Kidney epithelial cell (primary cell): Measurements from ENCODE around the gene SKIDA1. TPM values are rescaled to one million over a fixed set of nuclear protein-coding genes. Genes with fewer than 3 reads are reported as not detected.

Experiments used
- DNase-seq: peaks from one replicate; pipeline ENCODE4 v3.0.0-alpha.2; 2010; ENCODE audit warnings: low read depth
- H3K27me3 ChIP-seq: 2 replicates; pipeline ENCODE4 v1.6.0; 2011; ENCODE audit warnings: low read length; ENCODE audit not compliant: control insufficient read depth, insufficient read depth
- H3K36me3 ChIP-seq: 2 replicates; pipeline ENCODE4 v1.5.1; 2011; ENCODE audit warnings: low read length; ENCODE audit not compliant: control insufficient read depth, insufficient read depth
- H3K4me3 ChIP-seq: 2 replicates; pipeline ENCODE4 v1.5.1; 2011; ENCODE audit warnings: low read depth, mild to moderate bottlenecking, control low read depth, low read length
- CTCF ChIP-seq: IDR thresholded peaks from 2 replicates; pipeline ENCODE4 v1.5.1; 2011; ENCODE audit warnings: mild to moderate bottlenecking, moderate library complexity, low read length, control low read depth, inconsistent platforms; ENCODE audit not compliant: insufficient read depth, poor library complexity, severe bottlenecking
- total RNA-seq: library from RNA; depleted of rRNA; stranded (reverse); fragments of >200 nt; gene quantifications from 2 replicates; pipeline ENCODE4 v1.2.3, GENCODE V29; 2015

The SKIDA1 gene
- total RNA-seq, 1 donor from 2014 or later, result 1.5 TPM

DNA sequence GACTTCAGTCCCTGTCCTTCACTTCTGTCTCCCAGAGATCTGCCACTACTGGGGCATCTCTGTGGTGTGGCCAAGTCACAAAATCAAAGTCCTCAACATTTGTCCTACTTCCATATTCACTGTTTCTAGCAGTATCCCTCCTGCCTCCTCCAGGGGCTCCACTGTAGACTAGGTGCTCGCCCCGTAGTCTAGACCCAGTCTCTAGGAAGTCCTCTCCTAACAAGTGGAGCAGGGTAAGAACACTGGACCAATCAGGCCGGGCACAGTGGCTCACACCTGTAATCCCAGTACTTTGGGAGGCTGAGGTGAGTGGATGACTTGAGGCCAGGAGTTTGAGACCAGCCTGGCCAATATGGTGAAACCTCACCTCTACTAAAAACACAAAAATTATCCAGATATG lies 57.4 kb downstream of the SKIDA1 start:
- Histone ChIP-seq H3K4me3 (no peak overlapping the region), H3K27me3 (no peaks in the 10 kb centered on the region), H3K36me3 (no peaks in the 10 kb centered on the region)
- no peak for DNase-seq
- TF ChIP-seq CTCF, result no peak

GRCh38 chr10:21467633-21468032 lies 57.8 kb downstream of the SKIDA1 start:
- DNase-seq, result no peak
- Histone ChIP-seq H3K27me3 (no peaks in the 10 kb centered on the region), H3K4me3 (no peak overlapping the region), H3K36me3 (no peaks in the 10 kb centered on the region)
- TF ChIP-seq CTCF, result no peak

- TF ChIP-seq CTCF, result no peak
- H3K4me3 ChIP-seq, result no peak overlapping the region
- no peaks in the 10 kb centered on the region for H3K27me3 ChIP-seq
- H3K36me3 ChIP-seq, result no peaks in the 10 kb centered on the region
- no peak for DNase-seq
Observed at GRCh38 chr10:21464134-21464533, 61.3 kb downstream of the SKIDA1 start.

Other genes with a start within 250 kb of the SKIDA1 start
- 32.3 and 32.7 TPM in 2 replicates for gene MLLT10, start 8.6 kb upstream of the SKIDA1 start, total RNA-seq